HG03575 (cell line): ENCODE data around the gene CD63.

ENCODE experiments used
- ATAC-seq: cut with Tn5 transposase; IDR thresholded peaks from one replicate; pipeline ENCODE4 v1.9.1; 2021; ENCODE audit not compliant: unreplicated experiment, insufficient number of reproducible peaks, low FRiP score; ENCODE audit errors: extremely low read depth

The CD63 gene

DNA sequence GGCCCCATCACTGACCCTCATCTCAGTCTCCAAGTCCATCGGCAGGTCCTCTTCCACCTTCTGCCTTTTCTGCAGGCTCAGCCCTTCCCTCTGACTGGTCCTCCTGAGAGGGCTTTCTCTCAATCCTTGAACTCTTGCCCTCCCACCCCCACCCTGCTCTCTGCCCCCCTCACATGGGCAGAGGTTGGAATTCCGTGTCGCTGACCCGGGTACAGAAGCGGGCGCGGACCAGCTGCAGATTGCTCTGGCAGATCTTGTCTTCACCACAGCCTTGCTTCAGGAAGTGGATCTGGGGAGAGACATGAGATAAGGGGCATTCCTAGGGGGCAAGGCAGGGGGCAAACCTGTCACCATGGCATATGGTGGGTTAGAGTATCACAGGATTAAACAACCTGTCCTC is 33.5 kb downstream of the CD63 start:
- ATAC-seq, result no peak

DNA sequence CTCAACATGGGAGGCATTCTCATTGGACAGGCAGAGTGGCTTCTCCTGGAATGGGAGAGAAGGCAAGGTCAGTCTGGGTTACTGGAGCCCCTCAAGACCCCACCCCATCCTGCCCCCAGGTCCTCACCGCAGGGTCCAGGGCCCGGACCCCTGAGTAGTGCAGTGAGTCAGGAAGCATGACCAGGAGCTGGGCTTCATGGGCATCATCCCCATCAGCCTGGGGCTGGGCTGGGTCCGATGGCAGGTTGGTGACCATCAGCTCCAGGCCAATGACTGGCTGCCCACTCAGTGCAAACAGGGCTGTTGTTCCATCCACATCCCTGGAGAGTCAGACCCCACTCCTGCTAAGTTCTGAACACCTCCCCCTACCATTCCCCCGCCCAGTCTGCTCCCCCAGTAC is 34.2 kb downstream of the CD63 start:
- no peak for ATAC-seq

DNA sequence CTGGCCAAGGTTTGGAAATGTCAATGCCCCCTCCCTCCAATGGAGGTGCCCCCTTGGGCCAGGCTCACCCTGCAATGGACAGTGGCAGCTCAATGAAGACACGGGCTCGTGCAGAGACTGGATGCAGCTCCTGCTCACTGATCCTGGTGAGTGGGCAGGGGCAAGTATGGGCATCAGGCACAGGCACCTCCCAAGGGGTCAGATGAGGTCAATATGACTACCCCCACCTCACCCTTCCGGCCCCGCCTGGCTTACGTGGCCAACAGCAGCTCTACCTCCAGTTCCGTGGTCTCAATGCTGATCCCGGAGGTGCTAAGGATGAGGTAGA is 34.7 kb downstream of the CD63 start:
- no peak for ATAC-seq

DNA sequence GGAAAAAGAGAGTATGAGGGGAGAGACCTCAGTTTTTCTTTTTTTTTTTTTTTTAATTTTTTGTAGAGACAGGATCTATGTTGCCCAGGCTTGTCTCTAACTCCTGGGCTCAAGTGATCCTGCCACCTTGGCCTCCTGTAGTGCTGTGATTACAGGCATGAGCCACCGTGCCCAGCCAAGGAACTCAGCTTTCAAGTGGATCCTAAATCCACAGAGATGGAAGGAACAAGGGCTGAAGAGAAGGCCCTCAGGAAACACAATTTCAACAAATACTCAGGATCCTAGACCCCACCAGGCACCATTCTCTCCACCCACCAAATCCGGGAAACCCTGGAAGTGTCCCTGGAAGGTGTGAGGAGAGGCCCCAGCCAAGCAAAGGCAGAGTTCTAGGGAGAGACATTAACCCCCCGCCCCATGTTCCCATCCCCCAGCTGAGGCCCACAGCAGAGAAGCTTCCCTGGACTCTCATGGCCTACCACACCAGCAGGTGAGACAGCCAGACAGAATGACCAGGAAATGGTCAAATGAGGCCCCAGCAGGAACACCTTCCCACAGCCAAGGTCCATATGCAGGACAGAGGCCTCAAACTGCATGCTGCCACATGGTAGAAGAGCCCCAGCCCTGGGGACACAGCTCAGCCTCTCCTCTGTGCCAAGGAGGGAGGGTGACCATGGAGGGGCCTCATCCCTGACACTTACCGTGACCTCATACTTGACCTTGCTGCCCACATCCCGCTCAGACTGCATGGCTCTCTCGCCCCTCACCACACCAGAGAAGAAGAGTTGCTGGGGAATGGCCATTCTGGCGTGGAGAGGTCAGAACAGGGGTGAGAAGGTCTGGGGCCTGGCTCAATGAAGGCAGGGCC is 35.3 kb downstream of the CD63 start:
- no peak for ATAC-seq

DNA sequence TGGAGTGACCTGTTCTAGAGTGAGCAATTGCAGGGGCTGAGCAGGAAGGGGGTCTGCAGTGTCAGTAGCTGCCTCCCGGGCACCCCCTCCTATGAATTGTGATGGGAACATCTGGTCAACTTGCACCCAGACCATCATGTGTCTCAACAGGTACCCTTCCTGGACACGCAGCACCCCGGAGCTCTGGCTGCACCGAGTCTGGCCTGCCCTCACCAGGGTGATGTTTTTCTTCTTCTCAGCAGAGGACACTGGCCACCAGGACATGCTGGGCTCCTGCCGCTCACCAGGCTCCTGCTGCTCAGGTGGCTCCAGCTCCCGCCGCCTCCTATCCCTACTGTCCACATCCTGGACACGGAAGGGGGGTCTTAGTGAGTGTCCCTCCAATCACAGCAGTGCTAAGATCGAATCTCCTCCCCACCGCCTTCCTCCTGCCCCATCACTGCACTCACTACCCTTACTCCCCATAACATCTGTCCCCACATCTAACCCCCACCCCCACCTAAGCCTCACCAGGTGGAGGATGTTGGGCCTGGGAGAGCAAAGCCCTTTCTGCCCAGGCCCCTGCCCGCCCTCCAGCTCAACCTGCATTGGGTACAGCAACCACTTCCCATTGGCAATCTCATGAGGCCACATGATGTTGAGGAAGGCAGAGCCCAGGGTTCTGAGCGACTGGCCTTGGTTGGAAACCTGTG is 36.0 kb downstream of the CD63 start:
- ATAC-seq, result no peak

DNA sequence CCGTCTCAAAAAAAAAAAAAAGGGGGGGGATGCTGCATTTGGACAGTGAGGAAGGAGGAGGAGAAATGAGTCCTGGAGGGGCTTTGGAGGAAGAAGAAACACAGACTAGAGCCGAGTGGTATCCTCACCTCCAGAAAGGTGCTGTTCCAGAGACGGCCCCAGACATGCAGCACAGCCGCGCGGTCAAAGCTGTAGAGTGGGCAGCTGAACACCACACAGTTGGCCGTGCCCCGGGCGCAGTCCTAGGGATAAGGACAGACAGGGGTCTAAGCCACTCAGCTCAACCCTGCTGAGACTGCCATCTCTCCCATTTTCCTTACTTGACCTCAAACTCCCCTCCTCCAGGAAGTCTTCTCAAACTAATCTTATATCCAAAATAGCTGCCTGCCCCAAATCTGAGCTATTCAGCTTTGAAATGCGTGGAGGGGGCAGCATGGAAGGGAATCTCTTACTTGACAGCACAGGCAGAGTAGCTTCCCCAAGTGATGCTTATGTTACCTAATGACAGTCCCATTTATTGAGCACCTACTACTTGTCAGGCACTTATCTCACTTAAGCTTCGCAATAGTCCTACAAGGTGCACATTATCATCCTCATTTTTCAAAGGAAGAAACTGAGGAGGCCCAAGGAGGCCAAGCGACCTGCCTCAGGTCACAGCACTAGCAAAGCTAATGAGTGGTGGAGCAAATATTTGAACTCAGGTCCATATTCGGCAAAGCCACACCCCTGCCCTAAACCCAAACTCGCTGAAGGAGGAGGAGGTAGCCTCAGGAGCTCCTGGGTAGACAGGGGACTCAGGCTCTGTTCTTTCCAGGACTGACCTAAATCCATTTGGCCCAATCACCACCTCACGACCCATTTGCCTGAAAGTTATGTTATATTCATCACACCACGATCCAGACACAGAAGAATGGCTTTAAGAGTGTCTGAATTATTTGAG is 39.8 kb downstream of the CD63 start:
- no peak for ATAC-seq

DNA sequence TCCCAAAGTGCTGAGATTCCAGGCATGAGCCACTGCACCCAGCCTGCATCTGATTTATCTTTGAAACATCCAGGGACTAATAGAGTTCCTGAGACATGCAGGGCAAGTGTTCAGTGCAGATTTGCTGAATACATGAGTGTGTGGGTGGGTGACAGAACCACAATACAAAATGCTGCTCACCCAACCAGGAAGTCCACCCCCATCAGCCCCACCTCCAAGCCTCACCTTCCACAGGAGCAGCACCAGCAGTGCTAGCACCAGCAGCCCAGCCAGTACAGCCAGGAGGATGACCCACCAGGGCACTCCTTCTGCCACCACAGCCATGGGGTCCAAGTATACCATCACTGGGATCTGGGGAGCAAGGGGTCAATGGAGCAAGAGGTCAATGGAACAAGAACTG is 41.1 kb downstream of the CD63 start:
- ATAC-seq, result no peak

DNA sequence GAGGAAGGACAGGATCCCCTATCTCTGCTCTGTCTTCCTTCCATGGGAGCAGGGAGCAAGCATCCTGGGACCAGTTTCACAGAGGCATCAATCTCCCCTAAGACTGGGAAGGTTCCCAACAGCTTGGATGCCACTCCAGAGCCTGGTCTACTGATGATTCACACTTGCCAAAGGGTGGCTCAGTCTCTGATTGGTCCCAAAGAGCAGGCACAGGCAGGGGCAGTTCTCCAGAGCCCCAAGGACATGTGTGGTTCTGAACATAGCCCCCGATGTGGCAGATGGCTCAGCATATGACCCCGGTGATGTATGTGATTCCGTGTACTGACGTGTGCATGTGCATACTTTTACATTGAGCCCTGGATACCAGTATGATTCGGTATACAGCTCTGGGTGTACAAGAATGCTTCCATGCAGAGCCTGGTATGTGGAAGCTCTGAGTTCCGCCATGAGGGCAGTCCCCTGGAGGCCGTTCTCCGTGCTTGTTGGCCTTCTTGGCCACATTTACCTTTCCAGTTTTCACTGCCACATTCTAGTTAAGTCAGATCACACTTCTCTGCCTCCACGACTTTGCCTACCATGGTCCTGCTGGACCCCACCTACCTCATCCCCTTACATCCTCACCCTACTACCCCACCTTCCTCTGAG is 42.3 kb downstream of the CD63 start:
- ATAC-seq, result no peak

DNA sequence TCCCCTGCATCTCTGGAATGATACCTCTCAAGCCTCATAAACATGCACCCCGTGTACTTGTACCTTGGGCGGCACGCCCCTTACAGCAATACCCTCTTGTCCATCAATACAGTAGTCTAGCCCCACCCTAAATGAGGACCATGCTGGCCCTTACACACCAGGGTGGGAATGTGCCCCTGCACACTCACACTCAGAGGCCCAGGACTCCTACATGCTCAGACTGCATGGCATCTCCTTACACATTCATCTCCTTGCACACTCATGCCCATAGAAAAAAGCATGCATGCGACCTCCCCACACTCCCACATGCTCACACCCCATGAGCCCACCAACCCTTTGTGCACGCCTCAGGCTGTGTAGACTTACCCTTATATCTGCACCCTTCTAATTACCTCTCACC is 43.1 kb downstream of the CD63 start:
- no peak for ATAC-seq

DNA sequence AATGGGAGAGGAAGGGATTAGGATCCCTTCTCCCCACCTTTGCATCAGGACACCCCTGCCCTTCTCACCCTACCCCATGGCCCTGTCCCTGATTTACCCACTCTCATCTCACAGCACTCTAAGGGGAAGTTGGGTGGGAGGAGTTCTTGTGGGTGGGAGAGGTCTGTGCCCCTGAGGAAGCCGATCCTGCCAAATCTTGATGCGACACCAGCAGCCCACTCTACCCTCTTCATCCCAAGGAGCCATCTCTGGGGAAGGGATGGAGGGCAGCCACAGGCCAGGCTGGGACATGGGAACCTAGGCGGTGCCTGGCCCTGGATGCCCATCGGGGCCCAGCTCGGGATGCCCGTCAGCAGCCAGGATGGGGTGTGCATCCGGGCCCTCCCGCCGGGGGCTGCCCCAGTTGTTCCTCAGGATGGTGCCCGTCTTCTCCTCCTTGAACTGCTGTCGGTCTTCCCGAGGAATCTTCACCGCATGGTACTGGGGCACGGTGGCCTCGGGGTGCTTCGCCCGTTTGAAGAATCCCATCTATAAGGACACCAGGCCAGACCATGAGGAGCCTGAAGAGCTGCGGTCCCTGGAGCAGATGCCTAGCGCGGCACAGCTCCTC is 43.9 kb downstream of the CD63 start:
- ATAC-seq, result no peak

DNA sequence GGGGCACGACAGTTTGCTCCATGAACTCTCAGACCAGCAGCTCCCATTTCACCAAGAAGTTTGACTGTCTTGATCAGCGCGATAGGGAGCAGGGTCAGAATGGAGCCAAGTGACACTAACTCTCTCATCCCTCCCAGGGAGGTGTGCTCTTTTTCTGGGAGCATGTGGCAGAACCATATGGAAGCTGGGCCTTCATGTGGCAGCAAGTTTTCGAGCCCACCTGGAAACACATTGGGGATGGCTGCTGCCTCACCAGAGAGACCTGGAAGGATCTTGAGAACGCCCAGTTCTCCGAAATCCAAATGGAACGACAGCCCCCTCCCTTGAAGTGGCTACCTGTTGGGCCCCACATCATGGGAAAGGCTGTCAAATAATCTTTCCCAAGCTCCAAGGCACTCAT is 45.1 kb downstream of the CD63 start:
- no peak for ATAC-seq

DNA sequence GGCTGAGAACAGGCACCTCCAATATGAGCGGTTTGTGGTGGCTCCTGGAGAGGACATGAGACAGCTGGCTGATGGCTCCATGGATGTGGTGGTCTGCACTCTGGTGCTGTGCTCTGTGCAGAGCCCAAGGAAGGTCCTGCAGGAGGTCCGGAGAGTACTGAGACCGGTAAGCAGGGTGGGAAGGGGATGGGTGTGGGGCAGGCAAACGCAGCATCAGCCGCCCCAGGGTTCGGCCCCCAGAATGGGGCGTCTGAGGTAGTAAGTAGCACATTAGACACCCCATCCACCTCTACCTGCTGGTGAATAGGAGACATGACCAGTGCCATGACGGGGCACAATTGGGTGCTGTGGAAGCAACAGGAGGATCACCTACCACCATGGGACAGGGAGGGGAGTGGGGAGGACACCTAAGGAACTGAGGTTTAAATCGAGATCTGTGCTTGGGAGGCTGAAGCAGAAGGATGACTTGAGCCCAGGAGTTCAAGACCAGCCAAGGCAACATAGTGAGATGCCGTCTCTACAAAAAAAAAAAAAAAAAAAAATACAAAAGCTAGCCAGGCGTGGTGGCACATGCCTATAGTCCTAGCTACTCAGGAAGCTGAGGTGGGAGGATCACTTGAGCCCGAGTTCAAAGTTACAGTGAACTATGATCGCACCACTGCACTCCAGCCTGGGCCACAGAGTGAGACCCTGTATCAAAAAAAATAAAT is 46.6 kb downstream of the CD63 start:
- ATAC-seq, result no peak

DNA sequence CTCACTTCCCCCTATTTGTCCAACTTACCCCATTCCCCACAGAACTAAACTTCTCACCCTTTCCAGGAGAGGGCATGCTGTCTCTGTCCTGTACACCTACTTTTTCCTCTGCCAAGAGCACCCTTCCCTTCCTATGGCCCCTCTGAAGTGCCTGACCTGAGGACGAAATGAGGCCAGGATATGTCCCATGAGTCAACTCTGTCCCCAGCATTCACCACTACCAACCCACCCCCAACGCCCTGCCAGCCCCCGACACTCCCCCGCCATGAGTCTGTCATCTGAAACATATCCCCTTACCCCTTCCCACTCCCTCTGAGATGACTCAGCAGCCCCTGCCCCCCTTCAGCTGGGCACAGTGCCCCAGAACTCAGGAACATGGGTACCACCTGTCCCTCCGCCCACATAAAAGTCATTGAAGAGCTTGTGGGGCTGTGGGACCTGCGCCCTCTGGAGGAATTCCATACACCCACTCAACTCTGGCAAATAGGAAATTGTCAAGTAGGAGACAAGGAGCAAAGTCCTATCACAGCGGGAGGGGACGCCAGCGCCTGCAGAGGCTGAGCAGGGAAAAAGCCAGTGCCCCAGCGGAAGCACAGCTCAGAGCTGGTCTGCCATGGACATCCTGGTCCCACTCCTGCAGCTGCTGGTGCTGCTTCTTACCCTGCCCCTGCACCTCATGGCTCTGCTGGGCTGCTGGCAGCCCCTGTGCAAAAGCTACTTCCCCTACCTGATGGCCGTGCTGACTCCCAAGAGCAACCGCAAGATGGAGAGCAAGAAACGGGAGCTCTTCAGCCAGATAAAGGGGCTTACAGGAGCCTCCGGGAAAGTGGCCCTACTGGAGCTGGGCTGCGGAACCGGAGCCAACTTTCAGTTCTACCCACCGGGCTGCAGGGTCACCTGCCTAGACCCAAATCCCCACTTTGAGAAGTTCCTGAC is 47.4 kb downstream of the CD63 start:
- no peak for ATAC-seq

DNA sequence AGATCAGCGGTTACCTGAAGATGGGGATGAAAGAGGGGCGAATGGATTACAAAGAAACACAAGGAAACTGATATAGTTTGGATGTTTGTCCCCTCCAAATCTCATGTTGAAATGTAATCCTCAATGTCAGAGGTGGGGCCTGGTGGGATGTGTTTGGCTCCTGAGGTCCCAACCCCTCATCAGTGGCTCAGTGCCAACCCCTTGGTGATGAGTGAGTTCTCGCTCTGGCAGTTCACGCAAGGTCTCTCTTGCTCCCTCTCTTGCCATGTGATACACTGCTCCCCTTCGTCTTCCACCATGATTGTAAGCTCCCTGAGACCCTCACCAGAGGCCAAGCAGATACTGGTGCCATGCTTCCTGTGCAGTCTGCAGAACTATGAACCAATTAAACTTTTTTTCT is 49.1 kb downstream of the CD63 start:
- no peak for ATAC-seq

DNA sequence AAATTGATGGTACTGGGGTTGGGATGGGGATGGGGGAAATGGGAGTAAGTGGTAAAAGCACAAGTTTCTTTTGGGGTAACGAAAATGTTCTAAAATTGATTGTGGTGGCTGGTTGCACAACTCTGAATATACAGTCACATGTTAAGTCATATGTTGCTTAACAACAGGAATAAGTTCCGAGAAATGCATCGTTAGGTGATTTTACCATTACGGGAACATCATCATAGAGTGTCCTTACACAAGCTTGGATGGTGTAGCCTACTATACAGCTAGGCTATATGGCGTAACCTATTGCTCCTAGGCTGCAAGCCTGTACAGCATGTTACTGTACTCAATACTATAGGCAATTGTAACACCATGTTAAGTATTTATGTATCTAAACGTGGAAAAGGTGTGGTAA is 52.1 kb downstream of the CD63 start:
- no peak for ATAC-seq

DNA sequence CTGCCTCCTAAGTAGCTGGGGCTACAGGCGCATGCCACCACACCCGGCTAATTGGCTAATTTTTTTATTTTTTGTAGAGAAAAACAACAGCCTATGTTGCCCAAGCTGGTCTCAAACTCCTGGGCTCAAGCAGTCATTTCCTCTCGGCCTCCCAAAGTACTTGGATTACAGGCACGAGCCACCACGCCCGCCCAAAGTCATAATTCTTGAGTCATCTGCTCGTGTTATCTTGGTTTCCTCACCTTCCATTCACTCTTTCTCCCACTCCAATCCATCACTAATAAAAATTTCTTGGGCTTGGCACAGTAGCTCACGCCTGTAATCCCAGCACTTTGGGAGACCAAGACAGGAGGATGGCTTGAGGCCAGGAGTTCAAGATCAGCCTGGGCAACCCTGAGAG is 53.1 kb downstream of the CD63 start:
- ATAC-seq, result no peak
